Dermis microvascular lymphatic vessel endothelial cell (primary cell): ENCODE measurements around the gene PRKAR2A. TPM values are rescaled to one million over a fixed set of nuclear protein-coding genes. Genes with fewer than 3 reads are reported as not detected.
"Not testable (repeated sequence)": the region's sequence is repeated elsewhere in the genome, so short reads cannot be mapped to it uniquely, and the experiment has no call there.

ENCODE experiments used
- DNase-seq, 2 donors: peaks; one replicate each; pipeline versions ENCODE4 v3.0.0 to v3.0.0-alpha.2; 2010; ENCODE audit warnings: low read depth in 2 of 2
- total RNA-seq: library from RNA; depleted of rRNA; stranded (reverse); fragments of >200 nt; gene quantifications from 2 replicates; pipeline ENCODE4 v1.2.1, GENCODE V29; 2014

The PRKAR2A gene
- total RNA-seq, 1 donor from 2014 or later: 31.2 TPM

GRCh38 chr3:48733752-48734518 is 113.7 kb downstream of the PRKAR2A start:
- DNase-seq: not testable (repeated sequence)

- DNase-seq: no peak
These were observed 120.2 kb downstream of the PRKAR2A start for GRCh38 chr3:48727511-48727910.

- DNase-seq: not testable (repeated sequence)
These were observed 122.4 kb downstream of the PRKAR2A start for GRCh38 chr3:48725185-48725855.

- DNase-seq: no peak
These were observed 123.9 kb downstream of the PRKAR2A start for GRCh38 chr3:48723725-48724124.

- not testable (repeated sequence) for DNase-seq
These were observed 124.4 kb downstream of the PRKAR2A start for GRCh38 chr3:48723293-48723692.

GRCh38 chr3:48716982-48717746 is 130.5 kb downstream of the PRKAR2A start, which contains the start of gene IP6K2:
TSS of gene IP6K2 (minus strand) at chr3:48717221. CDS start at chr3:48695291, 21,930 bp downstream.
- peak; percentile 96 to 98 for DNase-seq

- peak in 1 of 2 donors; percentile 19 for DNase-seq
These were observed 131.1 kb downstream of the PRKAR2A start for GRCh38 chr3:48716508-48716981.

- peak; percentile 22 to 52 for DNase-seq
These were observed 132.4 kb downstream of the PRKAR2A start for GRCh38 chr3:48715174-48715800.

GRCh38 chr3:48711727-48712126 is 135.9 kb downstream of the PRKAR2A start:
- DNase-seq: no peak

GRCh38 chr3:48709051-48709461 is 138.6 kb downstream of the PRKAR2A start:
- DNase-seq: no peak

GRCh38 chr3:48708481-48708889 is 139.2 kb downstream of the PRKAR2A start:
- DNase-seq: no peak

- DNase-seq: no peak
These were observed 140.5 kb downstream of the PRKAR2A start for GRCh38 chr3:48707157-48707556.

- no peak for DNase-seq
These were observed 145.3 kb downstream of the PRKAR2A start for GRCh38 chr3:48702320-48702920.

- no peak for DNase-seq
These were observed 146.8 kb downstream of the PRKAR2A start for GRCh38 chr3:48700731-48701405.

GRCh38 chr3:48698891-48699290 is 148.8 kb downstream of the PRKAR2A start:
- DNase-seq: no peak

- no peak for DNase-seq
These were observed 149.7 kb downstream of the PRKAR2A start for GRCh38 chr3:48697952-48698351.

GRCh38 chr3:48696601-48697000 is 151.1 kb downstream of the PRKAR2A start:
- no peak for DNase-seq
